ENCODE results near the gene RMND1.

GRCh38 chr6:151436300-151436699 is 15.6 kb downstream of the RMND1 start:
- TF ChIP-seq EP300 (IDR thresholded peaks at IDR 0.05) (no peak), POLR2A (IDR thresholded peaks at IDR 0.05) (no peak)
- TF ChIP-seq, protein P1, sequence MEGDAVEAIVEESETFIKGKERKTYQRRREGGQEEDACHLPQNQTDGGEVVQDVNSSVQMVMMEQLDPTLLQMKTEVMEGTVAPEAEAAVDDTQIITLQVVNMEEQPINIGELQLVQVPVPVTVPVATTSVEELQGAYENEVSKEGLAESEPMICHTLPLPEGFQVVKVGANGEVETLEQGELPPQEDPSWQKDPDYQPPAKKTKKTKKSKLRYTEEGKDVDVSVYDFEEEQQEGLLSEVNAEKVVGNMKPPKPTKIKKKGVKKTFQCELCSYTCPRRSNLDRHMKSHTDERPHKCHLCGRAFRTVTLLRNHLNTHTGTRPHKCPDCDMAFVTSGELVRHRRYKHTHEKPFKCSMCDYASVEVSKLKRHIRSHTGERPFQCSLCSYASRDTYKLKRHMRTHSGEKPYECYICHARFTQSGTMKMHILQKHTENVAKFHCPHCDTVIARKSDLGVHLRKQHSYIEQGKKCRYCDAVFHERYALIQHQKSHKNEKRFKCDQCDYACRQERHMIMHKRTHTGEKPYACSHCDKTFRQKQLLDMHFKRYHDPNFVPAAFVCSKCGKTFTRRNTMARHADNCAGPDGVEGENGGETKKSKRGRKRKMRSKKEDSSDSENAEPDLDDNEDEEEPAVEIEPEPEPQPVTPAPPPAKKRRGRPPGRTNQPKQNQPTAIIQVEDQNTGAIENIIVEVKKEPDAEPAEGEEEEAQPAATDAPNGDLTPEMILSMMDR (IDR thresholded peaks at IDR 0.05) = no peak
